CD1c-positive myeloid dendritic cell (primary cell): Measurements from ENCODE around the gene PNPLA7.

ENCODE experiments used
- DNase-seq: peaks from one replicate; pipeline ENCODE4 v3.0.0-alpha.2; 2016; ENCODE audit errors: extremely low spot score

The PNPLA7 gene

DNA sequence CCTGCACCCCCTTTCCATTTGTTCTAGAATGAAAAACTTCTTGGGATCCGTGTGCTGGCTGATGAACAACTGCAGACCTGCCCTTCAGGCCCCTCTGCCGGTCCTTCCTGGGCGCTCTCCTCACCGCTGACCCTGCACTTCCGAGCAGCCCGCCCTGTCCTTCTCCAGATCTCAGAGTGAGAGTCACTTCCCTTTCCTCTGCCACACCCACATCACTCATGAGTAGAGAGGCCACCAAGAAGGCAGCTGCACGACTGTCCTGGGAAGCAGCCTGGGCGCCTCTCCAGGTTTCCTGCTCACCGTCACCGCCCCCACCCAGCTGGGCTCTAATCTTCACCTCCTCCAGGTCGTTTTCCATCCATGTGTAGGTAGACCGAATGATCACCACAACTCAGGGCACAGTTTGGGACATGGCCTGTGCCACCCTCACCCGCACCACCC lies 56.1 kb downstream of the PNPLA7 start:
- peak; percentile 68 for DNase-seq

DNA sequence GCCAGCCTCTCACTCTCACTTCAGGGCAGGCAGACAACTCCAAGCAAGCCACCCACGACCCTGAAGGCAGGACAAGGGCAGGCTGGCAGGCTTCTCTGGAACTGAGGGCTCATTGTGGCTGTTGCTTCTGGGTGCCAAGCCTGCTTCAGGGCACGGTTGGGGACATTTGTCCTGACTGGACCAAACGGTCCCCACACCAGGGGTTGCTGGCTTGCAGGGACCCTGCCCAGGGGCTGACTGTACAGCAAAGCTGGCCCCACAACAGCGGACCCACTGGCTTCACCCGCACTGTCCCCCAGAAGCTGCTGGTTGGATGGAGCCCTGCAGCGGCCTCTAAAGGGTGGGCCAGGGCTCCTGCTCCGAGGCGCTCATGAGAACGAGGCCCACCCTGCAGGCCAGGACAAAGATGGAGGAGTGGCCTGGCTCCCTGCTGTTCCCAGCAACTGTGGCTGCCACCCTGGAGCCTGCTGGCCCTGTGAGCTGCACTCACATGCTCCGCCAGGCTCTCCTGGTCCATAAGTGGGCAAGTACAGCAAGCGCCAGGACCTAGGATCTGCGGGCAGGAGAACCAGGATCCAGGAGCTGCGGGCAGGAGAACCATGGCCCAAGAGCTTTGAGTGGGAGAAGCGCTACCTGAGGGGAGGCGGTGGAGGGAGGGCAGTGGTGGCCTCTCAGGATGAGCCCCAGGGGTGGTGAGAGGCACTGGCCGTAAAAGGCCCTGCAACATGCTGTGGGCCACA lies 56.7 kb downstream of the PNPLA7 start:
- DNase-seq, result no peak

DNA sequence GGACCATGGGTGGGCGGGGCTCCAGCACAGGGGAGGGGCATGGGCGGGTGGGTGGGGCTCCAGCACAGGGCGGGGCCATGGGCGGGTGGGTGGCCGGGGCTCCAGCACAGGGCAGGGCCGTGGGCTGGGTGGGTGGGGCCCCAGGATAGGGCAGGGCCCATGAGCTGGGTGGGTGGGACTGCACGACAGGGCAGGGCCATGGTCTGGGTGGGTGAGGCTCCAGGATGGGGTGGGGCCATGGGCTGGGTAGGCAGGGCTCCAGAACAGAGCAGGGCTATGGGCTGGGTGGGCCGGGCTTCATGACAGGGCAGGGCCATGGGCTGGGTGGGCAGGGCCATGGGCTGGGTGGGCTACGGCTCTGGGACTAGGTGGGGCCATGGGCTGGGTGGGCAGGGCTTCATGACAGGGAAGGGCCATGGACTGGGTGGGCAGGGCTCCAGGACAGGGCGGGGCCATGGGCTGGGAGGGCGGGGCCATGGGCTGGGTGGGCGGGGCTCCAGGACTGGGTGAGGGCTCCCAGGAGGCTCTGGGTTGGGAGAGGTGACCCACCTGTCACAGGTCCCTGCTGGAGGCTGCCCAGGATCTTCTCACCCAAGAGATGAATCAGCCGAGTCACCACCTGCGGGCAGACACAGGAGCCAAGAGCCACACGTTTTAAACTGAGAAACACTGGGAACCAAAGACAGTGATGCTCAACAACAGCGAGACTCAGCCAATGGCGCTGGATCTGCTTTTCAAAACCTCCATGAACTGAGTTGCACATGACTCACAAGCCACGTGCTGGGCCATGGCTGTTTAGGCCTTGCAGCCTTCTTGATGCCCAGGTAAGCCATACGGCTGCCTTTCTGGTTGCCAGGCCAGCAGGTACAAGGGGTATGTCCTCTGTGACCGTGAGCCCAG lies 57.5 kb downstream of the PNPLA7 start:
- peak; percentile 9 for DNase-seq

DNA sequence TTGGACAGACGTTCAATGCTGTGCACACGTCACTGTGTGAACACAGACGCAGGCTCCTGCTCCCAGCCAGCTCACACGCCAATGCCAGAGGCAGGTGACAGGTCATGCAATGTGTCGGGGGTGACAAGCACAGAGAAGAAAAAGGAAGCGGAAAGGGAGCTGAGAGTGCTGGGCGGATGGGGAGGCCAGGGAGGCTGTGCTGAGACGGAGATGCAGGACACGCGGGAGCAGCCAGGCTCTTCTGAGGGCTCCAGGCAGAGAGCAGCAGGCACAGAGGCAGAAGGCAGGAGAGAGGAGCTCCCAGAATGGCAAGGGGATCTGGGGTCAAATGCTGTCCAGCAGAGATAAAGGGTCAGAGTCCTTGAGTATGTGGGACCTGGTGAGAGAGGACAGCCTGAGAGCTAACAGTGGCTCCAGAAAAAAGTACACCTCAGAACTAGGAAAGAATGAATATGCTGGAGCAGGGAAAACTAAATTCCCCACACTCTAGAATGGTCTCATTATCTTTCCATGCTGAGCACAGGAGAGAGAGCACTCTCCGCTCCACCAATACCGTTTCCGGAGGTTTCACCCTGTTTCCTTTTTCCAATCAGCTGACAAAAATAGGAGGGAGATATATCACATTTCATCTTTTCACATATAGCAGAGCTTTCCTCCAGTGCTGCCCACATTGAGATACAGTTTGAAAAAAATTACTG lies 58.3 kb downstream of the PNPLA7 start:
- no peak for DNase-seq

DNA sequence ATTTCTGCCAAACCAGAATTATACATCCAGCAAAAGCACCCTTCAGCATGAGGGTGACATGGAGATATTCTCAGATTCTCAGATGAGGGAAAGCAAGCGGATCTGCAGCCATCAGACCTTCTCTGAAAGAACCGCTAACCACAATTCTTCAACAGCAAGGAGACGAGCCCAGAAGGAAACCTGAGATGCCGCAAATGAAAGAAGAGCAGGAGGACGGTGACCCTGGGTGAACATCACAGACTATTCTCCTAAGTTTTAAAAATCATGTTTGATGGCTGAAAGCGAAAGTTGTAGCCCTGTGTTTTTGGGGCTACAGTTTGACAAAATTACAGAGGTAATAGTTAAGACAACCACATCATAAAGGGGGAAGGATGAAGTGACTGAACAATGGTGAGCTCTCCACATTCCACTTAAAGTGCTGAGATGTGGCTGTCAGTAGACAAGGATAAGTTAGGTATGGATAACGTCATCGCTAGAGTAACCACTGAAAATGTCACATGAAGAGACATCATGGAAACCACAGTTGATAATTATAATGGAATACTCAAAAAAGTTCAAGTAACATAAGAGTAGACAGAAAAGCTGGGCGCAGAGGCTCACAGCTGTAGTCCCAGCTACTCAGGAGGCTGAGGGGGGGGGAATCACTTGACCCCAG lies 59.5 kb downstream of the PNPLA7 start:
- DNase-seq, result no peak

DNA sequence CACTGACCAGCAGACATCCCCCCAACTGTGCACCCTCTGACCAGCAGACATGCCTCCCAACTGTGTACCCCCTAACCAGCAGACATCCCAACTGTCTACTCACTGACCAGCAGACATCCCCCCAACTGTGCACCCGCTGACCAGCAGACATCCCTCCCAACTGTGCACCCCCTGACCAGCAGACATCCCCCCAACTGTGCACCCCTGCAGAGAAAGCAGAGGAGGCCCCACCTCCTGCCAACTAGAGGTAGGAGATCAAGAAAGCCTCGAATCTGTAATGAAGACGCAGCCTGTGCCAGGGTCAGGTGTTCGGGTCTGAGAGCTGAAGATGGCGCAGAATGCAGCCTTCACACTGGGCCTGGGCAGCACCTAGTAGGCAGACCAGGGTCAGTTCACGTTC lies 61.3 kb downstream of the PNPLA7 start:
- DNase-seq, result no peak

DNA sequence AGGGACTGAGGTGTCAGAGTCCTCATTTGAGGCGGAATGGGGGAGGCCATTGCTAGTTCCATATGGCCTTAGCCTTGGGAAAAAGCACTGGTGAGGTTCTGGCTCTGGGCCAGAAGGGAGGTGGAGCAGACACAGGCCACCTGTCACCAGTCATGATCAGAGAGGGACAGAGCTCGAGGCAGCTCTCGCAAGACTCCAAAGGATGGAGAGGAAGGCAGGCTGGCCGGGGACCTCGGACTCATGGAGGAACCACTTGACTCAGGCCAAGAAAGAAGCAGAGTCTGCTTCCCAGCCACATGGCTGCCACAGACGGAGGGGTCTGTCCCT lies 61.9 kb downstream of the PNPLA7 start:
- DNase-seq, result no peak

DNA sequence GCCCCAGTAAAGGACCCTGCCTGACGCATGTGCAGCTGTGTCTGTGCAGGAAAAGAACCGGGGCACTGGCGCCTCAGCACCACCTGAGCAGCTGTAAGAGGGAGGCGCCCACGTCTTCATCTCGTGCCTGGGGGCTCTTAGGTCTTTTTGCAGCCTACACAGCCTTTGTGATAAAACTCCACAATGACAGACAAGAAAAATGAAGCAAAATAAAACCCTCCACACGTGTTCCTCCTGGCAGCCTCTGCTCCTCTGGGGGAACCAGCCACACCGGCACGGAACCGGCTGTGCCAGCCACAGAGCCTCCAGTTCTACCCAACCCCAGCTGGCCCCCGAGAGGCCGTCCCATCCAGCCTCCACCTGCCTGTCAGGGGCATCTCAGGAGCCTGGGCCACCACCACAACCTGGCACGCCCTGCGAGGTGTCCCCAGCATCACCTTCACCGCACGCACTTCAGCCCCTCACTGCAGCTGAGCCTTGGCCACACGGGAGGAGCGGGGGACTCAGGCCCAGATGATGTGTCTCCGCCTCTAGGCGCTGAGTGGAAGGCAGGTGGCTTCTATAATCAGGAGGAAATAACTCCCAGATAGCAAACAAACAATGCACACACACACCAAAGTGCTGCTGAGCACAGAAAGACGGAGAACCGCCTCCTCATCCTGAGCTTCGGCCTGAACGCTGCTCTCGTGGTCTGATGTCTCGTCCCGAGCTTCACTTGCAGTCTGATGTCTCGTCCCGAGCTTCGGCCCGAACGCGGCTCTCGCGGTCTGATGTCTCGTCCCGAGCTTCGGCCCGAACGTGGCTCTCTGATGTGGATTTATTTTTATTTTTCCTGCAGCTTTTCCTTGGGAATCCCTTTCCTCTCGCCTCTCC lies 62.5 kb downstream of the PNPLA7 start:
- DNase-seq, result no peak

DNA sequence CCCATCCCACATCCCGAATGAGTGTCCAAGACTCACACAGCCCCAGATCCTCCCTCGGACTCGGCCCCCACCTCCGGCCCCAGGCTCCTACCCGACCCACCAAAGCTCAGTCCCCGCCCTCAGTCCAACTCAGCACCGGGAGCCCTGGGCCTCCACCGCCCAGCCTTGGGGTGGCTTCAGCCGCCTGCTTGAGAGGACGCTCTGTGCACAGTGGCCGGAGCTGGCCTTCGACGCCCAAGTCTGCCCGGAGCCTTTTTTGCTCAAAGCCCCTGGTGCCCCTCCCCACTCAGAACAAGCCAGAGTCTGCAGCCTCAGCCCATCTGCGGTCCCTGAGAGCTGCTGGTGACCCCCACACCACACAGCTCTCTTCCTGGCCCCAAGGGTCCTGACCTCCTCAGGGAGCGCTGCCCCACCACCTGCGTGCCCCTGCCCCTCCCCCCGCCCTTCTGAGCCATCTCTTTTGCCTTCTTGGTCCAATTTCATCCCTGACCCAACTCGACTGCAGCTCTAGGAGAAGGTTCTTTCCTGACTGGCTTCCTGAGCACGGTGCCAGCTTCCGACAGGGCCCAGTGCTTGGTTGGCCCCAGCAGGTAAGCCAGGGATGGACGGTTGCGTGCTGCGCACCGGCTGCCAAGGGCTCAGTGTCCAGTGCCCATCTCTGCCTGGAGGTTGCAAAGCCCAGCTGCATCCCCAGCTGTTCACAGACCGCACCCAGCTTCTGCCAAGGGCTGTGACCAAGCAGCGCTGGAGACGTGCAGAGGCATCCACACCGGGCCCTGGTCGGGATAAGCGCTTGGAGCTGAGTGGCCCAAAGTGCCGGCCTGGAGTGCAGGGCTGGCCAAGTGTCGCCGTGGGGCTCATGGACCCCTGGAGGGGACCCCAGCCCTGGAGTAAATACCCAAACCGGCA lies 63.4 kb downstream of the PNPLA7 start:
- DNase-seq, result no peak

DNA sequence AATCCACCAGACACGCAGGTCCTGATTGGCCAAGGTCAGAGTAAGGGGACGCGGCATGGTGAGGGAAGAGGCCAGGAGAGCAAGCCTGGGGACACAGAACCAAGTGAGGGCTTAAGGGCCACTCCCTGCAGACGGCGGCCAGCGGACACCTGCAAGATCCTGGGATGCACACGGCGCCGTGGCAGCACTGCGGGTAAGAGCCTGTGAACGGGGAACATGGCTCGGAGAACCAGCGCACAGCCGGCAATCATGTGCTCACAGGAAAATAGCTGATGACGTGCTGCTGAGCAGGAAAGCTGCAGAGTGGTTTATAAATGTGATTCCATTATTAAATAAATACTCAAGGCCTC lies 64.1 kb downstream of the PNPLA7 start:
- DNase-seq, result no peak

DNA sequence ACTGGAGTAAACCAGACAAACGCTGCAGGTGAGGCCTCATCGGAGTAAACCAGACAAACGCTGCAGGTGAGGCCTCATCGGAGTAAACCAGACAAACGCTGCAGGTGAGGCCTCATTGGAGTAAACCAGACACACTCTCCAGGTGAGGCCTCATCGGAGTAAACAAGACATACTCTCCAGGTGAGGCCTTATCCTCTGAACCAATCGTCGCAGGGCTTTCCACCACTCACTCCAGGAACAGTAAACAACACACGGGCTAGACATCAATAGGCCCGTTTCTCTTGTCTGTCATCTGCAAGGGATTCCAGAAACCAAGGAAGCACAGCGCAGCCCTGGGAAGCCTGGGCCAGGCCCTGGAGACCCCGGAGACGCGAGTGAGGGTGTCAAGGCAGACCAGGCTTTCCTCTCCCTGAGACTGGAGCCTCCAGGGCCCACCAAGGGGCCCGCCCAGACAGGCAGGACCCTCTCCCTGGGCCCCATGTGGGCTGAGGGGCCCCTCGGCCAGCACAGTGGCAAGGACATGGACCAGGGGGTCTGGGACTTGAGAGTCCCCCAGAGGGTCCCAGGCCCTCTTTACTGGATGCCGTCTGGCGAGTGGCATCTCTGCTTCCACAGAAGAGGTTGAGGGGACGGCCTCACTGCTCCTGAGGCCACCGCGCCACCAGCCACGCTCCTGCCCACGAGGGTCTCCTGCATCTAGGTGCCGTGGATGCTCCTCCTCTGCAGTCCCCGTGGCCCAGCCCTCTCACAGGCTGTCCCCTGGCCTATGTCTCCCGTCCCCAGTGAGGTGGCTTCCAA lies 64.7 kb downstream of the PNPLA7 start:
- no peak for DNase-seq

DNA sequence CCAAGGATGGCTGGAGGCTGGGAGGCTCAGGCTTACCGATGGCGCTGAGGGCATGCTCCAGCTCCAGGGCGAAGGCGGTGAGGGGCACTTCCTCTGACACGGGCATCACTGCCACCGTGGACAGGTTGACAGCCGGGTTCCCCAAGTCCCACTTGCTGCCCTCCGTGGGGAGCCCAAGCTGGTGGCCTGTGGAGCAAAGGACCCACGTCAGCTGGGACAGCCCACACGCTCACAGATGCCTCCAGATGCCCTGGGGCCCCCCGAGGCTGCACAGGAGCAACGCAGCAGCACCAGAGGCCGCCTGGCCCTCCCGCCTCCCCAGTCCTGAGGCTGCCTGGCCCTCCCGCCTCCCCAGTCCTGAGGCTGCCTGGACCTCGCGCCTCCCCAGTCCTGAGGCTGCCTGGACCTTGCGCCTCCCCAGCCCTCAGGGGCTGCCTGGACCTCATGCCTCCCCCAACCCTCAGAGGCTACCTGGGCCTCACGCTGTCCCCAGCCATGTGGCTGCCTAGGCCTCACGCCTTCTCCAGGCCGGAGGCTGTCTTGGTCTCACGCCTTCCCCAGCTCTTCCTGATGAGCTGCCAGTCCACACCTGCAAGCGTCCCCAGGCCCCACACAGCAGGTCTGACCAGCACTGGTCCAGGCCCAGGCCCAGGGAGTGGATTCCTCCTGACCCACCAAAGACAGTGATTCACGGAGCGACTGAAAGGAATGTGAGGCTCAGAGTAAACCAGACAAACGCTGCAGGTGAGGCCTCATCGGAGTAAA lies 65.5 kb downstream of the PNPLA7 start:
- no peak for DNase-seq

DNA sequence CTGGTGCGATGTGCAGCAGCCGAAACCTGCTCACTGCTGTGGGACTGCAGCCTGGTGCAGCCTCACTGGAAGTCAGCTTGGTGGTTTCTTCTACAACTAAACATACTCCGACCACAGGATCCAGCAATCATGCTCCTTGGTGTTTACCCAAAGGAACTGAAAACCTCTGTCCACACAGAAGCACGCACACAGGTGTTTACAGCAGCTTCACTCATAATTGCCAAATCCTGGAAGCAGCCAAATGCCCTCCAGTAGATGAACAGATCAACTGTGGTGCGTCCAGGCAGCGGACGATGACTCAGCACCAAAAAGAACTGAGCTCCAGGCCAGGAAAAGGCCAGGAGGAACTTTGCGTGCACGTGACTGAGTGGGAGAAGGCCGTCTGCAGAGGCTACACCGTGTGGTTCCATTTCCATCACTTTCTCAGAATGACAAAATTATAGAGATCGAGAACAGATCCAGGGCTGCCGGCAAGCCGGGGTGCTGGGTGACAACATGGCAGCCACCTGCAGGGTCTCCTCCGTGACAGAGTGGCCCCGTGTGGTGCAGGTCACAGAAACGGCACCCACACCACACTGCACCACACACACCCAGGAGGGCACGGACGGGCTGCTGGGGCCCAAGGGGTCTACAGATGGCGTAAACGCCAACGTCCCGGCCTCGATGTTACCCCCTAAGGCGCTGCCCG lies 68.0 kb downstream of the PNPLA7 start:
- peak; percentile 90 for DNase-seq

DNA sequence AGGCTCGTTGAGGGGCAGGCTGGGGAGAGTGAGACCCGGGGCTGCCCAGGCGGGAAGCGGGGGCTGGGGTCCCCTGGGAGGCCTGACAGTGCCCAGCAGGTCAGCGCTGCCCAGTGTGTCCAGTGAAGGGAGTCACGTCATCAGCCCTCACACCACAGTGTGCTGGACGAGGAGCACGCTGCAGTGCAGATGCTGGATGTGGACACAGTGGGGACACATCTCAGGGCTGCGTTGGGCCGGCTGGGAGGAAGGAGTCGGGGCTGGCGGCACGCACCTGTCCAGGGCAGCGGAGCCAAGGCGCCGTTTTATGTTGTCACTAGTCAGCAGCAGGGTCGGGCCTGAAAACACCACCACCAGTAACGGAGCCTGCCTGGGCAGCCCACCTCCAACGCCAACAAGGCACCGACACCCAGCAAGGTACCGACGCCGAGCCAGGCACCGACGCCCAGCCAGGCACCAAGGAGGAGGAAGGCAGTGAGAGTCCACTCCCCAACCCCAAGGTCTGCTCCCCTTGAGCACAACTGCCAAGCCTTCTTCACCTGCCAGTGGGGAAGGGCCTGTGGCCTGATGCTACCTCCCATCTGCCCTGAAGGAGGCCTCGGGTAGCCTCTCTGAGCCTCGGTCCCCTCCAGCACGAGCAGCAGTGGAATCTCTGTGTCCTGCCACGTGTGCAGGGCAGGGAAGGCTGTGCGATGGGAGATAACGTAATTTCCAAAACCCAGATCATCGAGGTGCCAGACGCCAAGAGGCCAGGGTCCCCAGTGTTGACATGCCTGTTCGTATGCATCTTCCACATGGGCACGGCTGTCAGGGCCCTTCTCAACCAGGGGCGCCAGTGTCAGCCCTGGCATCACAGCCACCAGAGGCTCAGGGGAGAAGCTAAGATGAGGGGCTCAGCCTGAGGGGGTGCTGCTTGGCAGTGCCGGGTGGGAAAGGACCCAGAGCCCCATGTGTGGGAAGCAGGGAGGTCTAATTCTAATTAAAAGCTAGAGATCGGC lies 69.2 kb downstream of the PNPLA7 start:
- no peak for DNase-seq

DNA sequence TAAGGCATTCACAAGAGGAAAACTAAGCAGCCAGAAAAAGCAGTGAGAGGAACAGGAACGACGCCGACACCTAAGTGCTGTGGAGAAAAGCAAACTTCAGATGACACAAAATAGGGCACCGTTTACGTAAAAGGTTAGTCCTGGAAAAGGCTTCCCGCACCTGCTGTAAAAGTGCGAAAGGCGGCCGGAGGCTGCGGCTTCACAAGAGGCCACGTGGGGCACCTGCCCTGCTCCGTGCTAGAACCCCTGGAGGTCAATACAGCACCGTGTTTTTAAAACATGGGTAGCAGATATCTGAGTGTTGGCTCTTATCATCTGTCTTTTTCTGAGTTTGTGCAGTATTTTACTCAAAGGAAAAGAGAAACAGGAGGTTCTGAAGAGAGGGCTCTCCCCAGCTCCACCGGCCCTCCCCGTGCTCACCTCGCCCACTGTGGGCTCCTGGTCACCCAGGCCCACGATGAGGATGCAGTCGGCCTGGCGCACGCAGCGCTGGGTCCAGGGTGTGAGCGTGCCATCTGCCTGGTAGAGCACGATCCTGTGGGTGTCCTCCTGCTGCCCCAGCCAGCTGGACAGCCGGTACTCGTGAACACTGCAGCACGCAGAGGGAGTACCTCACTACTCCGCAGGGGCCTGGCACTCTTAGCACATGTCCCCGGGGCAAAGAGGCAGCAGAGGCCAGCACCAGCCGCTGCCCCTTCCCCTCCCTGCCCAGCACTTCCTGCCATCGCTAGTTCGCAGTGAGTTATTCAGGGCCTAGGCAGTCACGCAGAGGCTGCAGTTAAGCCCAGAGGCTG lies 70.1 kb downstream of the PNPLA7 start:
- no peak for DNase-seq
